ENCODE data around the gene TIPIN. TPM values are rescaled to one million over a fixed set of nuclear protein-coding genes. Genes with fewer than 3 reads are reported as not detected.
"Not testable (repeated sequence)": the region's sequence is repeated elsewhere in the genome, so short reads cannot be mapped to it uniquely, and the experiment has no call there.

Gene TIPIN
- total RNA-seq, 6 donors from 2014 or later = 1.2 to 10.8 (median 5.7) TPM

DNA sequence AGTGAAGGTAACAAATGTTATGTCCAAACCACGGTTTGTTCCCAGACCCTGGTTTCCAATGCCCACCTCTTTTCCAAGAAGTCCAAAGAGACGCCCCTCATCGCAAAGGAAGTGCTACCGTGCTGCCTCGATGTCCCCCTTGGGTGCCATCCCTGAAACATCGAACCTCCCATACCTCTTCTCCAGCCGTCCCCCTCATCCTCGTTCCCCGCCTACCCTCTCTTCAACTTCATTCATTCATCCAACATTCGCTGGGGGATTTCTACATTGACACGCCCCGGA lies 467 bp downstream of the TIPIN start:
- peaks cover 0 to 9% (median 3%) of the 10 kb centered on the region in 4 donors for H3K36me3 ChIP-seq
- DNase-seq = no peak
- H3K27ac ChIP-seq = peak overlapping the region; percentile 55 to 82 (median 75)
- H3K9me3 ChIP-seq = no peaks in the 10 kb centered on the region
- ATAC-seq (ENCODE audit: low FRiP score in 2 of 2) = no peak
- H3K4me1 ChIP-seq = peaks cover 0 to 17% (median 4%) of the 10 kb centered on the region in 4 donors
- WGBS, 2 donors = 3 to 5% methylated on average over 12 of the region's 12 CpGs
- TF ChIP-seq EP300 (IDR thresholded peaks at IDR 0.05) = no peak
- TF ChIP-seq, protein P1, sequence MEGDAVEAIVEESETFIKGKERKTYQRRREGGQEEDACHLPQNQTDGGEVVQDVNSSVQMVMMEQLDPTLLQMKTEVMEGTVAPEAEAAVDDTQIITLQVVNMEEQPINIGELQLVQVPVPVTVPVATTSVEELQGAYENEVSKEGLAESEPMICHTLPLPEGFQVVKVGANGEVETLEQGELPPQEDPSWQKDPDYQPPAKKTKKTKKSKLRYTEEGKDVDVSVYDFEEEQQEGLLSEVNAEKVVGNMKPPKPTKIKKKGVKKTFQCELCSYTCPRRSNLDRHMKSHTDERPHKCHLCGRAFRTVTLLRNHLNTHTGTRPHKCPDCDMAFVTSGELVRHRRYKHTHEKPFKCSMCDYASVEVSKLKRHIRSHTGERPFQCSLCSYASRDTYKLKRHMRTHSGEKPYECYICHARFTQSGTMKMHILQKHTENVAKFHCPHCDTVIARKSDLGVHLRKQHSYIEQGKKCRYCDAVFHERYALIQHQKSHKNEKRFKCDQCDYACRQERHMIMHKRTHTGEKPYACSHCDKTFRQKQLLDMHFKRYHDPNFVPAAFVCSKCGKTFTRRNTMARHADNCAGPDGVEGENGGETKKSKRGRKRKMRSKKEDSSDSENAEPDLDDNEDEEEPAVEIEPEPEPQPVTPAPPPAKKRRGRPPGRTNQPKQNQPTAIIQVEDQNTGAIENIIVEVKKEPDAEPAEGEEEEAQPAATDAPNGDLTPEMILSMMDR (IDR thresholded peaks at IDR 0.05) = no peak
- no peaks in the 10 kb centered on the region for H3K27me3 ChIP-seq
- H3K4me3 ChIP-seq = peak overlapping the region; percentile 56 to 83 (median 64)

DNA sequence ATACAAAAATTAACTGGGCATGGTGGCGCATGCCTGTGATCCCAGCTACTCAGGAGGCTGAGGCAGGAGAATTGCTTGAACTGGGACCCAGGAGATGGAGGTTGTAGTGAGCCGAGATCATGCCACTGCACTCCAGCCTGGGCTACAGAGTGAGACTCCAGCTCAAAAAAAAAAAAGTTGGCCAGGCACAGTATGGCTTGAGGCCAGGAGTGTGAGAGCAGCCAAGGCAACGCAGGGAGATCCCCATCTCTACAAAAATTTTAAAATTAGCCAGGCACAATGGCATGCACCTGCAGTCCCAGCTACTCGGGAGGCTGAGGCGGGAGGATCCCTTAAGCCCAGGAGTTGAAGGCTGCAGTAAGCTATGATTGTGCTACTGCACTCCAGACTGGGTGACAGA lies 8.0 kb downstream of the TIPIN start:
- not testable (repeated sequence) for H3K4me1 ChIP-seq; ATAC-seq (ENCODE audit: low FRiP score in 2 of 2)

DNA sequence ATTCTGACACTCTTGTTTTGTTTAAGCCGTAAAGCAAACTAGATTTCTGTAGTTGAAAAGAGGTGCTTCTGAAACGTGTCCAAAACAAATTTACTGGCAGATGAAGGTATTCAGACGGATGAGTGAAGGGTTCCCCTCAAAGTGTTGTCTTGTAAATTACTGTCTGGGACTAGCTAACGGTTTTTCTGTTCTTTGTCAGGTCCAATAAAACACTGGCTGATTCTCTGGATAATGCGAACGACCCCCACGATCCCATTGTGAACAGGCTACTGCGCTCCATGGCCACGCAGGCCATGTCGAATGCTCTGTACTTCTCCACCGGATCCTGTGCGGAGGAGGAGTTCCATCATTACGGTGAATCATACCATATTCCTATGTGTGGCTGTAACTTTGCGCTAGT lies 27.7 kb downstream of the TIPIN start:
- 94 to 95% methylated on average over 14 of the region's 14 CpGs for WGBS, 2 donors
- peaks cover 13 to 100% (median 65%) of the 10 kb centered on the region in 4 donors for H3K36me3 ChIP-seq

More for the DNA sequence above, 8.0 kb downstream of the TIPIN start:
- not testable (repeated sequence) for H3K27ac ChIP-seq, H3K4me3 ChIP-seq, H3K9me3 ChIP-seq, H3K27me3 ChIP-seq, DNase-seq
- 50 to 52% methylated on average over 5 of the region's 5 CpGs for WGBS, 2 donors
- H3K36me3 ChIP-seq = peaks cover 0 to 21% (median 11%) of the 10 kb centered on the region in 4 donors

DNA sequence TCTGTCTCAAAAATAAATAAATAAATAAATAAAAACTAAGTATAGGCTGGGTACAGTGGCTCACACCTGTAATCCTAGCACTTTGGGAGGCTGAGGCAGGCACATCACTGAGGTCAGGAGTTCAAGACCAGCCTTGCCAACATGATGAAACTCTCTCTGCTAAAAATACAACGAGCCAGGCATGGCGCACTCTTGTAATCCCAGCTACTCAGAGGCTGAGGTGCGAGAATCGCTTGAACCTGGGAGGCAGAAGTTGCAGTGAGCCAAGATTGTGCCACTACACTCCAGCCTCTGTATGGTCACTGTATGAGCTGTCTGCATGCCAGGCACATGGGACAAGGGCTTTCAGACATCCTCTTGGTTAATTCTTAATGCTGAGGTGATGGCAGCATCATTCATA lies 28.7 kb downstream of the TIPIN start:
- ATAC-seq (ENCODE audit: low FRiP score in 2 of 2) (no peak), DNase-seq (no peak)
- 93% methylated on average over 4 of the region's 4 CpGs for WGBS, 2 donors
- H3K4me3 ChIP-seq = no peak overlapping the region
- H3K9me3 ChIP-seq = no peaks in the 10 kb centered on the region
- H3K27me3 ChIP-seq = no peaks in the 10 kb centered on the region
- H3K36me3 ChIP-seq = peaks cover 13 to 100% (median 64%) of the 10 kb centered on the region in 4 donors
- H3K4me1 ChIP-seq = no peaks in the 10 kb centered on the region
- no peak for TF ChIP-seq EP300 (IDR thresholded peaks at IDR 0.05)
- H3K27ac ChIP-seq = no peak overlapping the region

More for the DNA sequence above, 27.7 kb downstream of the TIPIN start:
- H3K4me1 ChIP-seq = no peaks in the 10 kb centered on the region
- no peaks in the 10 kb centered on the region for H3K9me3 ChIP-seq
- H3K4me3 ChIP-seq = no peak overlapping the region
- TF ChIP-seq EP300 (IDR thresholded peaks at IDR 0.05) (no peak), POLR2A (IDR thresholded peaks at IDR 0.05) (no peak), POLR2AphosphoS5 (IDR thresholded peaks at IDR 0.05) (no peak)
- TF ChIP-seq, protein P1 (IDR thresholded peaks at IDR 0.05) = no peak
- H3K27ac ChIP-seq = no peak overlapping the region
- no peak for DNase-seq
- no peak for ATAC-seq (ENCODE audit: low FRiP score in 2 of 2)
- no peaks in the 10 kb centered on the region for H3K27me3 ChIP-seq

DNA sequence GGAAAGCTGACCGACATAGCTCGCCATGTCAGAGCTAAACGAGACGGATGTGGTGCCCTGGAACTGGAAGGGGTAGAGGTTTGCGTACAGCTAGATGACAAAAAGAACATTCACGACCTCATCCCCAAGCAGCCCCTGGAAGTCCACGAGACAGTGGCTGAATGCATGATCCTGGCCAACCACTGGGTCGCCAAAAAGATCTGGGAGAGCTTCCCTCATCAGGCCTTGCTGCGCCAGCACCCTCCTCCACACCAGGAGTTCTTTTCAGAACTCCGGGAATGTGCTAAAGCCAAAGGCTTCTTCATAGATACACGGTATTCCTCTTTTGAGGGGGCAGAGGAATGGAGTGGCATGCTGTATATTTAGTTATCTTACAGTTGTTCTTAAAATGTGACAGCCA lies 30.4 kb downstream of the TIPIN start:
- Histone ChIP-seq H3K36me3 (peaks cover 13 to 98% (median 57%) of the 10 kb centered on the region in 4 donors), H3K27ac (no peak overlapping the region), H3K27me3 (no peaks in the 10 kb centered on the region), H3K4me1 (no peaks in the 10 kb centered on the region), H3K4me3 (no peak overlapping the region), H3K9me3 (no peaks in the 10 kb centered on the region)
- ATAC-seq (ENCODE audit: low FRiP score in 2 of 2) (no peak), DNase-seq (no peak)
- TF ChIP-seq POLR2A (IDR thresholded peaks at IDR 0.05) (no peak), EP300 (IDR thresholded peaks at IDR 0.05) (no peak), POLR2AphosphoS5 (IDR thresholded peaks at IDR 0.05) (no peak)
- TF ChIP-seq, protein P1 (IDR thresholded peaks at IDR 0.05) = no peak
- 93 to 97% methylated on average over 11 of the region's 11 CpGs for WGBS, 2 donors

DNA sequence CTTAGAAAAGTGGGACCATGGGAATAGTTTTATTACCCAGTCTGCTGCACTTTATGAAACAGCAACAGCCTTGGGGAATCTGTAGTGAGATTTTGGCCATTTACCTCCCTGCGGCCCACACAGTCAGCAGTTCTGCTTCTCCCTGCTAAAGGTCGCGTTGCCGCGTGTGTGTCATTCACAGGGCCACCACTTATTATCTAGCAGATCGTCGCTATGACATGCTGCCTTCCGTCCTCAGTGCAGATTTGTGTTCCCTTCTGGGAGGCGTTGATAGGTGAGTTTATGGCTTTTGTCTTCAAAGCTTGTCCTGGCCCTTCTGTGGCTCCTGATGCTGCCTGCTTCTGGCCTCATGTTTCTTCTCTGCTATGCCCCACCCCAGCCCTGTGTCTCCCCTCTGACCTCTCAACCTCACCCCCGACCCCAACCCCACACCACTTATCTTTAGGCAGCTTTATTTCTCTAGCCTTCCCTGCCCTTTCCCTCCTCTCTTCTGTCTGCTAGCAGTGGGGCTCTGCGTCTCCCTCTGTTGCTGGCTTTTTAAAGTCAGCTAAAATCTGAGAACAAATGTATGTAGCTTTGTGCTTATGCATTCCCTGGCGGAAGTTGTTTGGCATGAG lies 33.1 kb downstream of the TIPIN start:
- no peak for TF ChIP-seq POLR2AphosphoS5 (IDR thresholded peaks at IDR 0.05)
- TF ChIP-seq, protein P1 (IDR thresholded peaks at IDR 0.05) = no peak
- no peak for TF ChIP-seq EP300 (IDR thresholded peaks at IDR 0.05)
- no peak for TF ChIP-seq POLR2A (IDR thresholded peaks at IDR 0.05)
- 88 to 91% methylated on average over 12 of the region's 12 CpGs for WGBS, 2 donors
- no peaks in the 10 kb centered on the region for H3K27me3 ChIP-seq
- H3K4me1 ChIP-seq = no peaks in the 10 kb centered on the region
- peaks cover 13 to 96% (median 52%) of the 10 kb centered on the region in 4 donors for H3K36me3 ChIP-seq
- H3K9me3 ChIP-seq = no peaks in the 10 kb centered on the region
- DNase-seq (no peak), ATAC-seq (ENCODE audit: low FRiP score in 2 of 2) (no peak)
- H3K27ac ChIP-seq = no peak overlapping the region
- no peak overlapping the region for H3K4me3 ChIP-seq

All from upper lobe of left lung (tissue), 6 donors.